ENCODE results near the gene RDH8.
"Not testable (repeated sequence)": the region's sequence is repeated elsewhere in the genome, so short reads cannot be mapped to it uniquely, and the experiment has no call there.

RDH8 gene

GRCh38 chr19:10005632-10006334 is 7.5 kb upstream of the RDH8 start:
- DNase-seq = no peak

- peak in 15 of 56 donors; percentile 6 to 34 (median 20) for DNase-seq
These were observed 7.0 kb upstream of the RDH8 start for GRCh38 chr19:10006335-10006708.

- DNase-seq = no peak
These were observed 6.4 kb upstream of the RDH8 start for GRCh38 chr19:10006752-10007323.

GRCh38 chr19:10007371-10008183 is 5.7 kb upstream of the RDH8 start:
- peak in 3 of 56 donors; percentile 3 to 6 (median 3) for DNase-seq

GRCh38 chr19:10008184-10008765 is 5.0 kb upstream of the RDH8 start:
- DNase-seq = no peak

- DNase-seq = peak in 4 of 56 donors; percentile 3 to 21 (median 4)
These were observed 3.5 kb upstream of the RDH8 start for GRCh38 chr19:10009714-10010224.

GRCh38 chr19:10010247-10010691 is 3.0 kb upstream of the RDH8 start, which contains the start of gene COL5A3:
Gene COL5A3 (minus strand): TSS chr19:10010504. CDS start chr19:10010385, 119 bp downstream.
- DNase-seq = peak in 1 of 56 donors; percentile 35

GRCh38 chr19:10010939-10011338 is 2.3 kb upstream of the RDH8 start:
- DNase-seq = no peak

- DNase-seq = no peak
These were observed 1.3 kb upstream of the RDH8 start for GRCh38 chr19:10011974-10012373.

- DNase-seq = no peak
These were observed 743 bp downstream of the RDH8 start for GRCh38 chr19:10013834-10014618.

- DNase-seq = no peak
These were observed 5.0 kb downstream of the RDH8 start for GRCh38 chr19:10018263-10018662.

- no peak for DNase-seq
These were observed 5.5 kb downstream of the RDH8 start for GRCh38 chr19:10018786-10019185.

GRCh38 chr19:10019246-10019645 is 6.0 kb downstream of the RDH8 start:
- DNase-seq = no peak

GRCh38 chr19:10020851-10021250 is 7.6 kb downstream of the RDH8 start:
- no peak for DNase-seq

- DNase-seq = no peak
These were observed 8.2 kb downstream of the RDH8 start for GRCh38 chr19:10021446-10021845.

GRCh38 chr19:10021863-10022262 is 8.6 kb downstream of the RDH8 start:
- peak in 1 of 56 donors; percentile 1 for DNase-seq

GRCh38 chr19:10023096-10023495 is 9.8 kb downstream of the RDH8 start:
- DNase-seq = not testable (repeated sequence)

GRCh38 chr19:10026744-10027143 is 13.5 kb downstream of the RDH8 start:
- no peak for DNase-seq

GRCh38 chr19:10027158-10027997 is 14.1 kb downstream of the RDH8 start:
- peak in 55 of 56 donors; percentile 18 to 96 (median 81) for DNase-seq

GRCh38 chr19:10033614-10034013 is 20.3 kb downstream of the RDH8 start:
- no peak for DNase-seq
